ENCODE data around the gene FAM120C. TPM values are rescaled to one million over a fixed set of nuclear protein-coding genes. Genes with fewer than 3 reads are reported as not detected.
A peak's percentile ranks its signal among the peaks of the same experiment; 100 is the strongest.

Gene FAM120C
- total RNA-seq, 4 donors from 2014 or later: 4.7 to 12.8 (median 10.9) TPM

- H3K4me3 ChIP-seq: no peak overlapping the region
- H3K36me3 ChIP-seq: peaks cover 0 to 8% of the 10 kb centered on the region in 2 donors
- TF ChIP-seq CTCF (IDR thresholded peaks at IDR 0.05 in 4 of 5, conservative IDR thresholded peaks at IDR 0.05 in 1 of 5) (no peak), POLR2A (IDR thresholded peaks at IDR 0.05) (no peak)
- intact Hi-C loops (cut with DNase I; ENCODE audit: low total_unique reads): no loop called here
- no peaks in the 10 kb centered on the region for H3K9me3 ChIP-seq
- ATAC-seq (no peak), DNase-seq (no peak)
- no peaks in the 10 kb centered on the region for H3K27me3 ChIP-seq
- H3K27ac ChIP-seq: no peak overlapping the region
- in situ Hi-C loops (cut with MboI; ENCODE audit: low sequenced_read_pairs in 4 of 4): no loop called here
- no peaks in the 10 kb centered on the region for H3K4me1 ChIP-seq
These were observed 48.8 kb downstream of the FAM120C start for GRCh38 chrX:54134269-54134668.

- Histone ChIP-seq H3K27me3 (no peaks in the 10 kb centered on the region), H3K4me1 (no peaks in the 10 kb centered on the region), H3K36me3 (no peaks in the 10 kb centered on the region), H3K27ac (no peak overlapping the region), H3K9me3 (no peaks in the 10 kb centered on the region), H3K4me3 (no peak overlapping the region)
- intact Hi-C loops (cut with DNase I; ENCODE audit: low total_unique reads) (no loop called here), in situ Hi-C loops (cut with MboI; ENCODE audit: low sequenced_read_pairs in 4 of 4) (no loop called here)
- TF ChIP-seq CTCF (IDR thresholded peaks at IDR 0.05 in 4 of 5, conservative IDR thresholded peaks at IDR 0.05 in 1 of 5) (no peak), POLR2A (IDR thresholded peaks at IDR 0.05) (no peak)
- no peak for ATAC-seq
- no peak for DNase-seq
These were observed 66.7 kb downstream of the FAM120C start for GRCh38 chrX:54116391-54116790.

- Histone ChIP-seq H3K36me3 (peaks cover 0 to 5% of the 10 kb centered on the region in 2 donors), H3K4me1 (peaks cover 0 to 5% of the 10 kb centered on the region in 2 donors), H3K9me3 (no peaks in the 10 kb centered on the region), H3K27ac (peak overlapping the region in 2 of 4 donors; percentile 54 to 60), H3K27me3 (no peaks in the 10 kb centered on the region), H3K4me3 (no peak overlapping the region)
- intact Hi-C loops (cut with DNase I; ENCODE audit: low total_unique reads): no loop called here
- ATAC-seq: no peak
- in situ Hi-C loops (cut with MboI; ENCODE audit: low sequenced_read_pairs in 4 of 4): no loop called here
- no peak for TF ChIP-seq POLR2A (IDR thresholded peaks at IDR 0.05)
- no peak for TF ChIP-seq CTCF (IDR thresholded peaks at IDR 0.05 in 4 of 5, conservative IDR thresholded peaks at IDR 0.05 in 1 of 5)
- DNase-seq: no peak
These were observed 89.5 kb downstream of the FAM120C start for GRCh38 chrX:54093571-54093970.

DNA sequence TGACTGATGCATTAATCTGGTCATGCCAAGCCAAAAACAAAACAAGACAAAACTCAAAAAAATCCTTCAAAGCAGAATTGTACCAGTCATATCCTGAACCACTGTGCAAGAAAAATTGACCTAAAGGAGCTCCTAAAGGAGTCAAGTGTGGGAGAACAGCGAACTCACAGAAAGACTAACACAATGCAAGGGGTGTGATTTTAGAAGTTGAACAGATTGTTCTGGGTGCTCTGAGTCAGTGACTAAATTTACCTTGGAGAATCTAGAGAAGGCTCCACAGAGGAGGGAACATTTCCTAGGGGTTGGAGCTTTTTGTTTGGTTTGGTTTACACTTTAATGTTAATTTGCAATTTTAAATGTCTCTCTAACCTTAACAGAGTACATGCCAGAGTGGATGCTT is 89.9 kb downstream of the FAM120C start:
- TF ChIP-seq CTCF (IDR thresholded peaks at IDR 0.05 in 4 of 5, conservative IDR thresholded peaks at IDR 0.05 in 1 of 5): no peak
- no peak for TF ChIP-seq POLR2A (IDR thresholded peaks at IDR 0.05)
- ATAC-seq: peak; percentile 69 to 91
- H3K9me3 ChIP-seq: no peaks in the 10 kb centered on the region
- H3K27me3 ChIP-seq: no peaks in the 10 kb centered on the region
- in situ Hi-C loops (cut with MboI; ENCODE audit: low sequenced_read_pairs in 4 of 4) (no loop called here), intact Hi-C loops (cut with DNase I; ENCODE audit: low total_unique reads) (no loop called here)
- peaks cover 0 to 5% of the 10 kb centered on the region in 2 donors for H3K4me1 ChIP-seq
- peak overlapping the region in 2 of 4 donors; percentile 54 to 60 for H3K27ac ChIP-seq
- H3K4me3 ChIP-seq: no peak overlapping the region
- DNase-seq: no peak
- H3K36me3 ChIP-seq: peaks cover 0 to 5% of the 10 kb centered on the region in 2 donors

DNA sequence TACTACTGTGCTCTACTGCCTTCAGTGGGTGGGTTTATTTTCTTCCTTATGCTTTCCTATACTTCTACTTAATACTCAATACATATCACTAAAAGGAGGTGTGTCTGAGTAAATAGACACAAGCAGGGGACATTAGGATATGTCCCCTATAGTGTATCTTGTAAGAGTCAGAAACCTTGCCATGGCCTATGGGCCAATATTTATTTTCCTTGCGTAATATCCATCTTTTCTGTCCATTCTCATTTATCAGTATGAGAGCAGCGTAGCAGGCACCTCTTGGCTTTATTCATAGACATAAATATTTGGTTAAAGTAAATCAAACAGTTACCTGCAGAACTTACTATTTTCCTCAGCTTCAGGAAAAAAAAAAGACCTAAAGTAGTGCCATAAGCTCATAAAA is 92.2 kb downstream of the FAM120C start:
- H3K36me3 ChIP-seq: peaks cover 0 to 5% of the 10 kb centered on the region in 2 donors
- H3K27me3 ChIP-seq: no peaks in the 10 kb centered on the region
- H3K4me3 ChIP-seq: no peak overlapping the region
- intact Hi-C loops (cut with DNase I; ENCODE audit: low total_unique reads) (no loop called here), in situ Hi-C loops (cut with MboI; ENCODE audit: low sequenced_read_pairs in 4 of 4) (no loop called here)
- H3K27ac ChIP-seq: no peak overlapping the region
- peaks cover 0 to 5% of the 10 kb centered on the region in 2 donors for H3K4me1 ChIP-seq
- no peak for DNase-seq
- no peaks in the 10 kb centered on the region for H3K9me3 ChIP-seq
- TF ChIP-seq POLR2A (IDR thresholded peaks at IDR 0.05) (no peak), CTCF (IDR thresholded peaks at IDR 0.05 in 4 of 5, conservative IDR thresholded peaks at IDR 0.05 in 1 of 5) (no peak)
- ATAC-seq: no peak
